H1 (cell line): Measurements from ENCODE around the gene HIPK2.

ENCODE experiments used
- CBX8 ChIP-seq: fragments of 300-800, 300-1000 bp; sonication (generic); IDR thresholded peaks from 2 replicates; pipeline ENCODE4 v1.7.1; 2016; ENCODE audit warnings: low read depth, low read length, borderline replicate concordance
- CEBPB ChIP-seq: IDR thresholded peaks from 2 replicates; pipeline ENCODE4 v1.6.1; 2012; ENCODE audit warnings: low read depth, low read length
- EZH2 ChIP-seq: fragments of 200-600 bp; sonication (generic); IDR thresholded peaks from 2 replicates; pipeline ENCODE4 v1.7.1; 2012; ENCODE audit warnings: low read depth, mild to moderate bottlenecking, moderate library complexity, low read length, inconsistent platforms; ENCODE audit not compliant: severe bottlenecking
- KDM5A ChIP-seq: fragments of 200-600 bp; IDR thresholded peaks from 2 replicates; pipeline ENCODE4 v1.7.1; 2012; ENCODE audit warnings: mild to moderate bottlenecking, low read length, inconsistent platforms, mixed read lengths
- POLR2A ChIP-seq, 2 experiments: IDR thresholded peaks; 1 replicate in 1 of 2; 2 replicates in 1 of 2; pipeline ENCODE4 v1.6.1; 2011; ENCODE audit warnings: low read depth in 2 of 2, low read length in 2 of 2, mild to moderate bottlenecking in 2 of 2; ENCODE audit errors: control extremely low read depth in 1 of 2
- POLR2AphosphoS5 ChIP-seq: IDR thresholded peaks from 2 replicates; pipeline ENCODE4 v1.6.1; 2011; ENCODE audit warnings: low read depth, low read length
- RAD21 ChIP-seq, 2 experiments: IDR thresholded peaks in 1 of 2; conservative IDR thresholded peaks in 1 of 2; 2 replicates each; pipeline ENCODE4 v1.6.1; 2011; ENCODE audit warnings: low read depth in 2 of 2, low read length in 2 of 2, improper control_type of control experiment in 1 of 2, inconsistent platforms in 1 of 2, mild to moderate bottlenecking in 1 of 2, moderate library complexity in 1 of 2
- RFX5 ChIP-seq: IDR thresholded peaks from 2 replicates; pipeline ENCODE4 v1.6.1; 2011; ENCODE audit warnings: low read depth, low read length, improper control_type of control experiment, borderline replicate concordance
- SIN3A ChIP-seq, 2 experiments: IDR thresholded peaks in 1 of 2; conservative IDR thresholded peaks in 1 of 2; 2 replicates each; pipeline ENCODE4 v1.6.1; 2011 to 2012; ENCODE audit warnings: low read length in 2 of 2, improper control_type of control experiment in 1 of 2, low read depth in 1 of 2, mild to moderate bottlenecking in 1 of 2
- SUZ12 ChIP-seq: fragments of 200-600 bp; sonication (generic); IDR thresholded peaks from 2 replicates; pipeline ENCODE4 v1.6.1; 2012; ENCODE audit warnings: mild to moderate bottlenecking, inconsistent platforms, low read length, moderate library complexity, mixed read lengths
- TEAD4 ChIP-seq: IDR thresholded peaks from 2 replicates; pipeline ENCODE4 v1.6.1; 2012; ENCODE audit warnings: low read depth, low read length, inconsistent platforms, mixed read lengths
- TF ChIP-seq, protein P1 (sequence below): IDR thresholded peaks from 2 replicates; pipeline ENCODE4 v1.6.1; 2011; ENCODE audit warnings: low read length, improper control_type of control experiment
- TF ChIP-seq, protein P2 (sequence below), 3 experiments: IDR thresholded peaks; 1 replicate in 2 of 3; 2 replicates in 1 of 3; pipeline versions ENCODE4 v1.5.1 to v1.6.1; 2011; ENCODE audit warnings: low read length in 3 of 3, mild to moderate bottlenecking in 3 of 3, inconsistent platforms in 2 of 3, low read depth in 1 of 3, moderate library complexity in 1 of 3; ENCODE audit not compliant: insufficient read depth in 1 of 3; ENCODE audit errors: control extremely low read depth in 1 of 3

DNA sequence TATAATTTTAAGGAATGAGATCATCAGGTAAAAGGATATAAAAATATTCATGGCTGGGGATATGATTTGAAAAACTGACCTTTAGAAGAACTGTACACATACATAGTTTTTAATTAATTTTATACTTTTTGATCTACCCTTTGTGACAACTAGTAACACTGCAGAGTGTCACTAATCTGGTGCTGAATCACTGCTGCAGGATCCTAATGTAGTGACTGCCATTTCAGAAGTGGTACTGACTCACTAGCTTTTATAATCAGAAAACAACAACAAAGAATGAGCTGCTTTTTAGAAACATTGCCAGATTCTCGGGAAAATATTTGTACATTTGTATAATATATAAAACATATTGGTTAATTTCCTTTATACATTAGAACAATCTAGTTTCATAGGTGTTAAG, 110.4 kb downstream of the HIPK2 start:
- TF ChIP-seq, protein P1, sequence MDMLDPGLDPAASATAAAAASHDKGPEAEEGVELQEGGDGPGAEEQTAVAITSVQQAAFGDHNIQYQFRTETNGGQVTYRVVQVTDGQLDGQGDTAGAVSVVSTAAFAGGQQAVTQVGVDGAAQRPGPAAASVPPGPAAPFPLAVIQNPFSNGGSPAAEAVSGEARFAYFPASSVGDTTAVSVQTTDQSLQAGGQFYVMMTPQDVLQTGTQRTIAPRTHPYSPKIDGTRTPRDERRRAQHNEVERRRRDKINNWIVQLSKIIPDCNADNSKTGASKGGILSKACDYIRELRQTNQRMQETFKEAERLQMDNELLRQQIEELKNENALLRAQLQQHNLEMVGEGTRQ, result no peak
- TF ChIP-seq, protein P2, sequence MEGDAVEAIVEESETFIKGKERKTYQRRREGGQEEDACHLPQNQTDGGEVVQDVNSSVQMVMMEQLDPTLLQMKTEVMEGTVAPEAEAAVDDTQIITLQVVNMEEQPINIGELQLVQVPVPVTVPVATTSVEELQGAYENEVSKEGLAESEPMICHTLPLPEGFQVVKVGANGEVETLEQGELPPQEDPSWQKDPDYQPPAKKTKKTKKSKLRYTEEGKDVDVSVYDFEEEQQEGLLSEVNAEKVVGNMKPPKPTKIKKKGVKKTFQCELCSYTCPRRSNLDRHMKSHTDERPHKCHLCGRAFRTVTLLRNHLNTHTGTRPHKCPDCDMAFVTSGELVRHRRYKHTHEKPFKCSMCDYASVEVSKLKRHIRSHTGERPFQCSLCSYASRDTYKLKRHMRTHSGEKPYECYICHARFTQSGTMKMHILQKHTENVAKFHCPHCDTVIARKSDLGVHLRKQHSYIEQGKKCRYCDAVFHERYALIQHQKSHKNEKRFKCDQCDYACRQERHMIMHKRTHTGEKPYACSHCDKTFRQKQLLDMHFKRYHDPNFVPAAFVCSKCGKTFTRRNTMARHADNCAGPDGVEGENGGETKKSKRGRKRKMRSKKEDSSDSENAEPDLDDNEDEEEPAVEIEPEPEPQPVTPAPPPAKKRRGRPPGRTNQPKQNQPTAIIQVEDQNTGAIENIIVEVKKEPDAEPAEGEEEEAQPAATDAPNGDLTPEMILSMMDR (IDR thresholded peaks at IDR 0.05; ENCODE audit: control extremely low read depth in 1 of 3, insufficient read depth in 1 of 3, low read depth in 1 of 3, low read length in 3 of 3), result no peak
- TF ChIP-seq SIN3A (conservative IDR thresholded peaks at IDR 0.05 in 1 of 2, IDR thresholded peaks at IDR 0.05 in 1 of 2; ENCODE audit: low read depth in 1 of 2, low read length in 2 of 2) (no peak), CEBPB (no peak), POLR2A (IDR thresholded peaks at IDR 0.05; ENCODE audit: control extremely low read depth in 1 of 2, low read depth in 2 of 2, low read length in 2 of 2) (no peak), CBX8 (no peak), RFX5 (no peak), SUZ12 (no peak), EZH2 (no peak), TEAD4 (no peak), POLR2AphosphoS5 (no peak), KDM5A (no peak), RAD21 (IDR thresholded peaks at IDR 0.05 in 1 of 2, conservative IDR thresholded peaks at IDR 0.05 in 1 of 2; ENCODE audit: low read depth in 2 of 2, low read length in 2 of 2) (no peak)
